ENCODE data around the gene LPA.

The LPA gene

GRCh38 chr6:160487116-160487515 is 177.0 kb downstream of the LPA start:
- DNase-seq (ENCODE audit: low read depth in 2 of 2) = no peak
- no peak for TF ChIP-seq CTCF (IDR thresholded peaks at IDR 0.05; ENCODE audit: low read depth, low read length)
- no peak overlapping the region for H3K4me3 ChIP-seq (replicated peaks in 1 of 2; ENCODE audit: low read depth in 2 of 2, low read length in 2 of 2)

All from cardiac fibroblast (primary cell).